Pancreas (tissue), 10 donors: Measurements from ENCODE around the gene ADAM19. TPM values are rescaled to one million over a fixed set of nuclear protein-coding genes. Genes with fewer than 3 reads are reported as not detected.

Source experiments
- ATAC-seq, 4 donors: fragments of 200-7000 bp; cut with Tn5 transposase; one replicate each; pipeline versions ENCODE4 v1.8.0 to v1.9.1; 2020; ENCODE audit warnings: mild to moderate bottlenecking in 4 of 4, moderate library complexity in 4 of 4
- DNase-seq, 6 donors: peaks; one replicate each; pipeline ENCODE4 v3.0.0-alpha.2; 2020
- FAIRE-seq: peaks from 2 replicates; lab custom pipeline; 2012; peaks lifted over from hg19 to GRCh38; lab: Jason Lieb, UNC
- H3K27ac ChIP-seq, 4 donors: fragments of 200-600 bp; sonication (generic); 1 replicate in 3 of 4; 2 replicates in 1 of 4; pipeline versions ENCODE4 v1.5.0 to v1.8.0; 2020
- H3K27me3 ChIP-seq, 4 donors: fragments of 200-600 bp; one replicate each; pipeline ENCODE4 v1.8.0; 2021
- H3K36me3 ChIP-seq, 3 donors: fragments of 200-600 bp; sonication (generic) in 1 of 3; one replicate each; pipeline versions ENCODE4 v1.5.0 to v1.8.0; 2020 to 2021
- H3K4me1 ChIP-seq, 3 donors: fragments of 200-600 bp; one replicate each; pipeline ENCODE4 v1.8.0; 2021
- H3K4me3 ChIP-seq, 4 donors: fragments of 200-600 bp; sonication (generic) in 2 of 4; one replicate each; pipeline versions ENCODE4 v1.5.0 to v1.8.0; 2020 to 2021
- H3K9me3 ChIP-seq, 4 donors: fragments of 200-600 bp; one replicate each; pipeline ENCODE4 v1.8.0; 2021
- CTCF ChIP-seq, 4 donors: fragments of 200-600 bp; sonication (generic) in 3 of 4; IDR thresholded peaks; one replicate each; pipeline versions ENCODE4 v1.5.0 to v1.8.0; 2021; ENCODE audit warnings: antibody characterized with exemption in 4 of 4
- WGBS, 2 donors: extraction: QIAGEN DNeasy Blood & Tissue Kit; methylation state at CpG; one replicate each; pipeline ENCODE4 v1.1.7; 2013; 5-methylcytosine and 5-hydroxymethylcytosine counted together
- intact Hi-C, 3 donors: fragments of 100-400 bp; cut with DNase I; formaldehyde crosslinking; loops; one replicate each; pipeline versions ENCODE4 v1.11.1 to v1.14.2; 2022
- polyA plus RNA-seq, 2 donors: library from polyadenylated mRNA; stranded (reverse); fragments of 200-250 nt; gene quantifications; one replicate each; pipeline ENCODE4 v1.2.3, GENCODE V29; 2013
- total RNA-seq, 6 donors: library from RNA; stranded (reverse); fragmentation: NEBNext Ultra II Directional in 4 of 6; extraction: Animal tissue kit (Norgen Biotek cat#: 25700) in 4 of 6; gene quantifications; one replicate each; pipeline versions ENCODE4 v1.2.1 to v1.2.4, GENCODE V29; 2021 to 2023
- donor health status: healthy with polysubstance abuse.
- donor health status: DM: no; HTN: no; CAD: no; lungs with moderate emphysema.
- donor health status: DM: no; HTN: no; CAD: no.
- donor health status: control.
- donor health status: control.
- donor health status: Bipolar disorder and iron deficiency.
- donor health status: DM: yes; HTN: yes; CAD: no.
- donor health status: DM: no; HTN: no; CAD: no.
- donor health status: DM: no; HTN: no; CAD: no.
- donor health status: DM: yes; HTN: yes; CAD: no.

ADAM19 gene
- total and polyA plus RNA-seq, 8 donors = 0.38 to 3.0 (median 0.69) TPM

DNA sequence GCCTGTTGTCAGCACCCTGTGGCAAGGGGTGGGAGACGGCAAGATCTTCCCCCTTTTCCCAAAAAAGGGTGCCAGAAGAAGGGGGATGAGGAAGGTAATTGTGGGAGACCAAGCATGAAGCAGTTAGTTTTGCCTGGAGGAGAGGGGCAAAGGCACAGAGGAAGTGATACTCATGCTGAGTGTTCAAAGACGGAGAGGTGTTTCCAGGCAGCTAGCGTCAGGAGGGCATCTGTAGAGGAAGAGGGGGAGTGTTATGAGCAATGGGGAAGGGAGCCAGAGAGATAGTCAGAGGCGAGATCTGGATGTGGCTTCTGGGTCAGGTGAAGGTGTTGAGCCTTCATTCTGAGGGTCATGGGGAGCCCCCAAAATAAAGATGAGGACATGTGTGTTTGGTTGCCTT, 26.9 kb upstream of the ADAM19 start:
- H3K9me3 ChIP-seq = no peaks in the 10 kb centered on the region
- H3K27ac ChIP-seq = no peak overlapping the region
- FAIRE-seq (no peak), DNase-seq (no peak), ATAC-seq (peak in 1 of 4 donors; percentile 23)
- no peak overlapping the region for H3K4me3 ChIP-seq
- H3K4me1 ChIP-seq = no peaks in the 10 kb centered on the region
- intact Hi-C loops = no loop called here
- no peak for TF ChIP-seq CTCF (IDR thresholded peaks at IDR 0.05)
- H3K27me3 ChIP-seq = no peaks in the 10 kb centered on the region
- WGBS, 2 donors = 85 to 93% methylated on average over 4 of the region's 4 CpGs
- H3K36me3 ChIP-seq = no peaks in the 10 kb centered on the region

- Histone ChIP-seq H3K9me3 (no peaks in the 10 kb centered on the region), H3K36me3 (no peaks in the 10 kb centered on the region), H3K4me3 (no peak overlapping the region), H3K4me1 (no peaks in the 10 kb centered on the region), H3K27me3 (no peaks in the 10 kb centered on the region), H3K27ac (no peak overlapping the region)
- WGBS, 2 donors = 86 to 100% methylated on average over 1 of the region's 1 CpG
- TF ChIP-seq CTCF (IDR thresholded peaks at IDR 0.05) = no peak
- DNase-seq (no peak), ATAC-seq (no peak), FAIRE-seq (no peak)
- intact Hi-C loops = no loop called here
These were observed 24.7 kb upstream of the ADAM19 start for GRCh38 chr5:157600252-157600651.

DNA sequence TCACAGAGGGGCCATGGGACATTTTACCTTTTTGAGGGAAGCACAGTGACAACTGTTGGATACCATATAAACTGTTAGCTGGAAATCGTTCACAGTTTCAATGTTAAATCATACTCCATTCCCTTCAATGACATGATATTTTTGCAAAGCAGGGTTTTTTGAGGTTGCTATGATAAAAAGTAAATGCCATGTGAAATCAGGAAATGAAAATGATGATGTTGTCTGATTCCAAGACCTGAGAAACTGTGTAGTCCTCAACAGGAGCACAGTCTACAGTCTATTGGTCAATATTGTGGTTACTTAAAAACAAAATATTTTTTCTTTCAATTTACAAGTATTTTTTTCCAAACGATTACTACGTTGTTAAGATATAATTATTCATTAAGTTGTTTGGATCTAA, 24.0 kb upstream of the ADAM19 start:
- Histone ChIP-seq H3K4me3 (no peak overlapping the region), H3K36me3 (no peaks in the 10 kb centered on the region), H3K4me1 (no peaks in the 10 kb centered on the region), H3K27ac (no peak overlapping the region), H3K9me3 (no peaks in the 10 kb centered on the region), H3K27me3 (no peaks in the 10 kb centered on the region)
- no peak for FAIRE-seq
- no peak for TF ChIP-seq CTCF (IDR thresholded peaks at IDR 0.05)
- DNase-seq = no peak
- WGBS, 2 donors = 65 to 71% methylated on average over 3 of the region's 3 CpGs
- intact Hi-C loops = no loop called here
- ATAC-seq = no peak

- DNase-seq (no peak), ATAC-seq (no peak), FAIRE-seq (no peak)
- Histone ChIP-seq H3K27ac (no peak overlapping the region), H3K4me3 (no peak overlapping the region), H3K9me3 (no peaks in the 10 kb centered on the region), H3K27me3 (no peaks in the 10 kb centered on the region), H3K4me1 (no peaks in the 10 kb centered on the region), H3K36me3 (no peaks in the 10 kb centered on the region)
- no peak for TF ChIP-seq CTCF (IDR thresholded peaks at IDR 0.05)
- 56 to 58% methylated on average over 2 of the region's 2 CpGs for WGBS, 2 donors
- intact Hi-C loops = no loop called here
These were observed 22.9 kb upstream of the ADAM19 start for GRCh38 chr5:157598350-157598936.

- FAIRE-seq (no peak), DNase-seq (no peak), ATAC-seq (no peak)
- Histone ChIP-seq H3K4me1 (no peaks in the 10 kb centered on the region), H3K9me3 (no peaks in the 10 kb centered on the region), H3K4me3 (no peak overlapping the region), H3K27me3 (no peaks in the 10 kb centered on the region), H3K36me3 (no peaks in the 10 kb centered on the region), H3K27ac (no peak overlapping the region)
- 29 to 61% methylated on average over 1 of the region's 1 CpG for WGBS, 2 donors
- intact Hi-C loops = no loop called here
- no peak for TF ChIP-seq CTCF (IDR thresholded peaks at IDR 0.05)
These were observed 21.7 kb upstream of the ADAM19 start for GRCh38 chr5:157597277-157597676.
